SIG-M5 (cell line): Measurements from ENCODE around the gene BCL11B.
"Not testable (repeated sequence)": the region's sequence is repeated elsewhere in the genome, so short reads cannot be mapped to it uniquely, and the experiment has no call there.

Experiments used
- DNase-seq: peaks from one replicate; lab custom pipeline; 2025; lab: John Stamatoyannopoulos, UW

BCL11B gene

GRCh38 chr14:99239661-99240092 is 32.3 kb downstream of the BCL11B start:
- DNase-seq: no peak

- DNase-seq: no peak
Measured at GRCh38 chr14:99238216-99238615, 33.8 kb downstream of the BCL11B start.

- no peak for DNase-seq
Measured at GRCh38 chr14:99237288-99237687, 34.7 kb downstream of the BCL11B start.

GRCh38 chr14:99236386-99237138 is 35.4 kb downstream of the BCL11B start:
- no peak for DNase-seq

- DNase-seq: no peak
Measured at GRCh38 chr14:99235582-99236320, 36.2 kb downstream of the BCL11B start.

GRCh38 chr14:99234961-99235571 is 36.9 kb downstream of the BCL11B start:
- DNase-seq: no peak

- no peak for DNase-seq
Measured at GRCh38 chr14:99234355-99234754, 37.6 kb downstream of the BCL11B start.

GRCh38 chr14:99233222-99234035 is 38.6 kb downstream of the BCL11B start:
- no peak for DNase-seq

- DNase-seq: no peak
Measured at GRCh38 chr14:99232714-99233214, 39.2 kb downstream of the BCL11B start.

- DNase-seq: no peak
Measured at GRCh38 chr14:99231850-99232713, 39.9 kb downstream of the BCL11B start.

- DNase-seq: no peak
Measured at GRCh38 chr14:99231161-99231849, 40.7 kb downstream of the BCL11B start.

GRCh38 chr14:99230208-99231151 is 41.5 kb downstream of the BCL11B start:
- no peak for DNase-seq

- DNase-seq: no peak
Measured at GRCh38 chr14:99229654-99230207, 42.3 kb downstream of the BCL11B start.

GRCh38 chr14:99228760-99229159 is 43.2 kb downstream of the BCL11B start:
- not testable (repeated sequence) for DNase-seq

- DNase-seq: no peak
Measured at GRCh38 chr14:99226687-99227086, 45.3 kb downstream of the BCL11B start.

GRCh38 chr14:99225436-99226203 is 46.4 kb downstream of the BCL11B start:
- no peak for DNase-seq

- DNase-seq: no peak
Measured at GRCh38 chr14:99224948-99225347, 47.0 kb downstream of the BCL11B start.
